ENCODE results near the gene CDC14B.
A peak's percentile ranks its signal among the peaks of the same experiment; 100 is the strongest.
"Not testable (repeated sequence)": the region's sequence is repeated elsewhere in the genome, so short reads cannot be mapped to it uniquely, and the experiment has no call there.

Gene CDC14B

GRCh38 chr9:96666653-96667362 lies 47.2 kb upstream of the CDC14B start:
- not testable (repeated sequence) for H4K20me1 ChIP-seq (ENCODE audit: insufficient read depth, low read length); H3K4me3 ChIP-seq (ENCODE audit: low read length); H3K9ac ChIP-seq (ENCODE audit: low read length); H3K79me2 ChIP-seq (ENCODE audit: low read length); H3K27me3 ChIP-seq (replicated peaks; ENCODE audit: insufficient read depth, low read length); H3K4me2 ChIP-seq (ENCODE audit: low read depth, low read length); H3K9me2 ChIP-seq (replicated peaks; ENCODE audit: insufficient read depth, low read length); H2AFZ ChIP-seq (ENCODE audit: low read length); H3K4me1 ChIP-seq (ENCODE audit: low read length); H3F3A ChIP-seq (ENCODE audit: insufficient read depth, low read length); H3K9me3 ChIP-seq (replicated peaks; ENCODE audit: insufficient read depth, low read length); H3K36me3 ChIP-seq (replicated peaks; ENCODE audit: insufficient read depth, low read length)
- DNase-seq = peak; percentile 88
- TF ChIP-seq CTCF (IDR thresholded peaks at IDR 0.05; ENCODE audit: low read length) = peak; percentile 53
- H3K27ac ChIP-seq (ENCODE audit: low read length) = peak overlapping the region; percentile 19; the same call in 1 of the 2 replicates

GRCh38 chr9:96665789-96666188 lies 46.1 kb upstream of the CDC14B start:
- H3K9me3 ChIP-seq (replicated peaks; ENCODE audit: insufficient read depth, low read length) = no peaks in the 10 kb centered on the region
- no peaks in the 10 kb centered on the region for H4K20me1 ChIP-seq (ENCODE audit: insufficient read depth, low read length)
- H3K36me3 ChIP-seq (replicated peaks; ENCODE audit: insufficient read depth, low read length) = no peaks in the 10 kb centered on the region
- no peak overlapping the region for H3K9ac ChIP-seq (ENCODE audit: low read length)
- TF ChIP-seq EZH2phosphoT487 (IDR thresholded peaks at IDR 0.05; ENCODE audit: low read length) (no peak), CTCF (IDR thresholded peaks at IDR 0.05; ENCODE audit: low read length) (no peak), EZH2 (optimal IDR thresholded peaks at IDR 0.05; ENCODE audit: low read depth, low read length) (no peak)
- DNase-seq = no peak
- no peaks in the 10 kb centered on the region for H3F3A ChIP-seq (ENCODE audit: insufficient read depth, low read length)
- no peaks in the 10 kb centered on the region for H3K79me2 ChIP-seq (ENCODE audit: low read length)
- no peak overlapping the region for H3K4me3 ChIP-seq (ENCODE audit: low read length)
- no peak overlapping the region for H3K4me2 ChIP-seq (ENCODE audit: low read depth, low read length)
- no peak overlapping the region for H2AFZ ChIP-seq (ENCODE audit: low read length)
- H3K27ac ChIP-seq (ENCODE audit: low read length) = no peak overlapping the region
- no peaks in the 10 kb centered on the region for H3K27me3 ChIP-seq (replicated peaks; ENCODE audit: insufficient read depth, low read length)
- no peaks in the 10 kb centered on the region for H3K4me1 ChIP-seq (ENCODE audit: low read length)
- no peaks in the 10 kb centered on the region for H3K9me2 ChIP-seq (replicated peaks; ENCODE audit: insufficient read depth, low read length)

- Histone ChIP-seq H3K9ac (ENCODE audit: low read length) (no peak overlapping the region), H3K4me1 (ENCODE audit: low read length) (peaks cover 6% of the 10 kb centered on the region), H3K4me2 (ENCODE audit: low read depth, low read length) (no peak overlapping the region), H4K20me1 (ENCODE audit: insufficient read depth, low read length) (no peaks in the 10 kb centered on the region), H3K27me3 (replicated peaks; ENCODE audit: insufficient read depth, low read length) (no peaks in the 10 kb centered on the region), H3K79me2 (ENCODE audit: low read length) (no peaks in the 10 kb centered on the region), H3K9me2 (replicated peaks; ENCODE audit: insufficient read depth, low read length) (no peaks in the 10 kb centered on the region), H2AFZ (ENCODE audit: low read length) (no peak overlapping the region), H3K9me3 (replicated peaks; ENCODE audit: insufficient read depth, low read length) (no peaks in the 10 kb centered on the region), H3K4me3 (ENCODE audit: low read length) (no peak overlapping the region), H3K36me3 (replicated peaks; ENCODE audit: insufficient read depth, low read length) (no peaks in the 10 kb centered on the region), H3F3A (ENCODE audit: insufficient read depth, low read length) (no peaks in the 10 kb centered on the region), H3K27ac (ENCODE audit: low read length) (no peak overlapping the region)
- no peak for TF ChIP-seq CTCF (IDR thresholded peaks at IDR 0.05; ENCODE audit: low read length)
- TF ChIP-seq EZH2 (optimal IDR thresholded peaks at IDR 0.05; ENCODE audit: low read depth, low read length) = no peak
- no peak for TF ChIP-seq EZH2phosphoT487 (IDR thresholded peaks at IDR 0.05; ENCODE audit: low read length)
- no peak for DNase-seq
These were observed 44.0 kb upstream of the CDC14B start for GRCh38 chr9:96663506-96664120.

Data from MM.1S (cell line).